ENCODE results near the gene ZNF76. TPM values are rescaled to one million over a fixed set of nuclear protein-coding genes. Genes with fewer than 3 reads are reported as not detected.

The ZNF76 gene
- total and polyA plus RNA-seq, 9 of the 15 experiments (the other 6 are each of a cell fraction or from before 2014, with no cell fraction given) = 1.2 to 17.8 (median 10.7) TPM

- no peak for TF ChIP-seq ATF6 (CRISPR knock-in tag; IDR thresholded peaks at IDR 0.05)
Observed at GRCh38 chr6:35239581-35239980, 20.0 kb upstream of the ZNF76 start (continued).

GRCh38 chr6:35240838-35241801, 18.4 kb upstream of the ZNF76 start:
- intact Hi-C loops (cut with micrococcal nuclease) (loop anchor here (1.0 to 2.0 kb wide), 2 partner anchors 94 to 255 kb away; no protein-coding TSS in a partner anchor), in situ Hi-C loops (cut with MboI) (loop anchor here (5.0 kb wide), 1 partner anchor 254 kb away; no protein-coding TSS in a partner anchor)
- CTCF ChIA-PET (ENCODE audit: low intra/inter-chr PET ratio) = interaction anchor here (0.5 to 2.3 kb wide), 12 partner anchors 11 to 1473 kb away, joined by 3 to 13 read pairs (median 4); no protein-coding TSS in a partner anchor
- Histone ChIP-seq H3K4me3 (no peak overlapping the region), H3K9ac (ENCODE audit: insufficient read depth in 1 of 2, low read depth in 2 of 2, low read length in 2 of 2) (peak overlapping the region in 1 of 2 experiments; percentile 80; a peak in 2 of 4 replicates), H3K36me3 (ENCODE audit: control insufficient read depth, insufficient read depth, low read length) (peaks cover 20% of the 10 kb centered on the region; the same call in 2 of the 3 replicates), H3K9me1 (ENCODE audit: control insufficient read depth, insufficient read depth, low read length) (no peaks in the 10 kb centered on the region), H3K27ac (ENCODE audit: extremely low read depth, low read depth, low read length) (no peak overlapping the region), H3K27me3 (ENCODE audit: control insufficient read depth in 2 of 2, insufficient read depth in 2 of 2, low read length in 2 of 2) (no peaks in the 10 kb centered on the region), H2AFZ (ENCODE audit: low read depth, low read length) (no peak overlapping the region), H4K20me1 (replicated peaks; ENCODE audit: control insufficient read depth, insufficient read depth, low read length) (peaks cover 9% of the 10 kb centered on the region), H3K4me1 (replicated peaks in 1 of 2; ENCODE audit: control insufficient read depth in 2 of 2, insufficient read depth in 2 of 2, low read length in 2 of 2) (peaks cover 0 to 8% of the 10 kb centered on the region in 2 experiments; a peak in 1 of 5 replicates), H3K9me3 (replicated peaks; ENCODE audit: control insufficient read depth, insufficient read depth, low read depth, low read length) (no peaks in the 10 kb centered on the region), H3K79me2 (ENCODE audit: control insufficient read depth, insufficient read depth, low read length) (no peaks in the 10 kb centered on the region), H3K4me2 (ENCODE audit: insufficient read depth, low read length) (no peak overlapping the region)
- FAIRE-seq (peak; percentile 92), DNase-seq (ENCODE audit: extremely low read depth in 1 of 4, low spot score in 3 of 4) (peak; percentile 80 to 89 (median 86)), ATAC-seq (peak; percentile 96)
- POLR2A ChIA-PET = interaction anchor here (0.6 to 4.4 kb wide), 12 partner anchors 11 to 1032 kb away, joined by 3 to 26 read pairs (median 4); partner anchors contain the start of genes ANKS1A, TAF11 and ZNF76
- WGBS (ENCODE audit: insufficient coverage, low coverage, missing lambda C conversion rate) = 28% methylated on average over 12 of the region's 12 CpGs
- BruUV-seq (replicated peaks) = no TSS peak
- TF ChIP-seq ZNF124 (CRISPR knock-in tag; IDR thresholded peaks at IDR 0.05) = no peak
- no peak for TF ChIP-seq KLF6 (CRISPR knock-in tag; IDR thresholded peaks at IDR 0.05; ENCODE audit: borderline replicate concordance)
- TF ChIP-seq NFRKB (IDR thresholded peaks at IDR 0.05; ENCODE audit: low read depth) = no peak
- TF ChIP-seq ZNF324 (CRISPR knock-in tag; IDR thresholded peaks at IDR 0.05) = no peak
- no peak for TF ChIP-seq GABPB2 (CRISPR knock-in tag; conservative IDR thresholded peaks at IDR 0.05)
- no peak for TF ChIP-seq TCF7L2 (IDR thresholded peaks at IDR 0.05; ENCODE audit: low read depth, low read length)
- no peak for TF ChIP-seq ZNF398 (CRISPR knock-in tag; IDR thresholded peaks at IDR 0.05)
- no peak for TF ChIP-seq ZNF274 (IDR thresholded peaks at IDR 0.05; ENCODE audit: borderline replicate concordance, low read depth, low read length)
- TF ChIP-seq ZBTB11 (CRISPR knock-in tag; IDR thresholded peaks at IDR 0.05) = no peak

All from K562 (cell line).